Activated CD8-positive, alpha-beta T cell treated with anti-CD3 and anti-CD28 coated beads for 36 hours (primary cell): ENCODE data around the gene LAPTM4A. TPM values are rescaled to one million over a fixed set of nuclear protein-coding genes. Genes with fewer than 3 reads are reported as not detected.

Experiments
- ATAC-seq: fragments of 200-7000 bp; cut with Tn5 transposase; one replicate; pipeline ENCODE4 v1.10.0; 2021; ENCODE audit warnings: mild to moderate bottlenecking, moderate library complexity
- CTCF ChIA-PET: fragments of 350-600 bp; sonication (Branson Sonifier 250); formaldehyde crosslinking; loops from one replicate; lab custom pipeline; 2021; ENCODE audit warnings: antibody characterized with exemption; lab: Charles Lee
- POLR2A ChIA-PET: fragments of 350-600 bp; sonication (Branson Sonifier 250); formaldehyde crosslinking; loops from one replicate; lab custom pipeline; 2021; ENCODE audit warnings: antibody characterized with exemption; lab: Charles Lee
- DNase-seq: peaks from one replicate; pipeline ENCODE4 v3.0.0-alpha.2; 2020
- H3K27ac Mint-ChIP-seq: one replicate; pipeline ENCODE4 v1.8.0; 2021; ENCODE audit warnings: mild to moderate bottlenecking, mixed read lengths
- H3K27me3 Mint-ChIP-seq: one replicate; pipeline ENCODE4 v1.8.0; 2021; ENCODE audit warnings: mixed read lengths
- H3K36me3 Mint-ChIP-seq: one replicate; pipeline ENCODE4 v1.8.0; 2021; ENCODE audit warnings: low read depth, mixed read lengths
- H3K4me1 Mint-ChIP-seq: one replicate; pipeline ENCODE4 v1.8.0; 2021; ENCODE audit warnings: low read depth, mixed read lengths
- H3K4me3 Mint-ChIP-seq: one replicate; pipeline ENCODE4 v1.8.0; 2021; ENCODE audit warnings: mild to moderate bottlenecking, moderate library complexity, mixed read lengths
- H3K9me3 Mint-ChIP-seq: one replicate; pipeline ENCODE4 v1.8.0; 2021; ENCODE audit warnings: mixed read lengths
- CTCF ChIP-seq: fragments of 200-600 bp; IDR thresholded peaks from one replicate; pipeline ENCODE4 v1.8.0; 2022; ENCODE audit warnings: antibody characterized with exemption, mild to moderate bottlenecking
- intact Hi-C: fragments of 100-400 bp; cut with micrococcal nuclease; formaldehyde crosslinking; loops from one replicate; pipeline ENCODE4 v1.10.0; 2022
- total RNA-seq, 2 experiments: library from RNA; stranded (reverse); gene quantifications; one replicate each; pipeline ENCODE4 v1.2.3, GENCODE V29; 2021

LAPTM4A gene
- total RNA-seq, 2 experiments from 2014 or later, result 15.6 to 16.1 TPM

DNA sequence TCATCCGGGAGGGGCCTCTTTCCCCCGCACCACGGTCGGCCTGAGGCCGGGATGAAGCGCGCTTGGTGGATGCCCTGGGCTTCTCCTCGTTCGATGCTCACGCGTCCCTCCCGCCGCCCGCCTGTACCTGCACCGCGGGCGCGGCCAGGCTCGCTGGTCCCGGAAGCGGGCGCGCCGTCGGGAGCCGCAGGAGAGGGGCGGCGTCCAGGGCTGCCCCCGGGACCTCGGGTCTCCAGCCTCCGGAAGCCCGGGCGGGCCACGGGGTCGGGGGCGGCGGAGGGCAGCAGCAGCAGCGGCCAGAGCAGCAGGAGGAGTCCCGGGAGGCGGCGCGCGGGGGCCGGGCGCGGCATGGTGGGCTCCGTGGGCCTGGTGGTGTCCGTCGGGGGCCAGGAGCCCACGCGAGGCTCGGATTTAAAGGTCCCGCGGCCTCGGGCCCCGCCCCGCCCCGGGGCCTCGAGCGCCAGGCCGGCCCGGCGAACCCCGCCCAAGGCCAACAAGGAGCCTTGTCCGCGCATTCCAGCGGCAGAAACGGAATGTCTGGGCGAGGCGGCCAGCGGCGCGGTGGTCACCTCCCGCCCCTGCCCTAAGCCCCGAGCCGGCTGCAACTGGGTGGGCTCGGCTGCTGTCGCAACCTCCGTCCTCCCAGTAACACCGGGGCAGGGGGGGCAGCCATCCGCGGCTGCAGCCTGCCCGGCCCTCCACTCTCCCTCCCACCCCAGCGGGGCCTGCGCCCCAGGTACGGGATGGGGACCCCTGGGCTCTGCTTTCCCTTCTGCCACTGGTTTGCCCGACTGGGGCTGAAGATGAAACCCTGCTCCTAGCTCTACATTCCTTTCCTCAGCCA, 38.9 kb downstream of the LAPTM4A start, which contains the start of gene MATN3:
Gene MATN3, minus strand, starts transcription at position 387 of the 844 bp plus-strand sequence. Its CDS starts 37 bp downstream, at position 350.
- ChIA-PET POLR2A (no interaction called here), CTCF (interaction anchor here (0.7 to 4.1 kb wide), 4 partner anchors 23 to 87 kb away, joined by 3 to 38 read pairs (median 20); no protein-coding TSS in a partner anchor)
- intact Hi-C loops, result no loop called here
- peak within 1 kb of the TSS; percentile 50 for H3K4me3 Mint-ChIP-seq
- no peak within 1 kb of the TSS for H3K27ac Mint-ChIP-seq
- peaks cover 3% of the 10 kb centered on the region for H3K9me3 Mint-ChIP-seq
- ATAC-seq (peak; percentile 72), DNase-seq (peak; percentile 12)
- peaks cover 43% of the 10 kb centered on the region for H3K27me3 Mint-ChIP-seq
- no peak for TF ChIP-seq CTCF
- peaks cover 8% of the 10 kb centered on the region for H3K4me1 Mint-ChIP-seq
- no peaks in the 10 kb centered on the region for H3K36me3 Mint-ChIP-seq

DNA sequence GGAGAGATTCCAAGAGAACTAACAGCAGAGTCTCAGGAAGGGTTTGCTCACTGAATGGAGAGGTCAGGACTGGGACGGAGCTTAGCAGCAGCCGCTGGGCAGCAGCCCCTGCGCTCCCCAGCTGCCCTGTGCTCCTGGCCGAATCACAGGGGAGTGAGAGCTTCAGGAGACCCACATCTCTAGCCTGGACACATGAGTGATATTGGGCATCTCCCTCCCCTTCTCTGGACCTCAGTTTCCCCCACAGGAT, 39.5 kb downstream of the LAPTM4A start:
- ATAC-seq, result peak; percentile 20
- no peak overlapping the region for H3K27ac Mint-ChIP-seq
- CTCF ChIA-PET, result interaction anchor here (0.7 kb wide), 1 partner anchor 24 kb away, joined by 3 read pairs; no protein-coding TSS in a partner anchor

GRCh38 chr2:20011276-20012031, 40.0 kb downstream of the LAPTM4A start:
- Mint-ChIP-seq H3K4me3 (peak overlapping the region; percentile 50), H3K4me1 (peaks cover 8% of the 10 kb centered on the region), H3K9me3 (peaks cover 3% of the 10 kb centered on the region), H3K27ac (no peak overlapping the region), H3K36me3 (no peaks in the 10 kb centered on the region), H3K27me3 (peaks cover 44% of the 10 kb centered on the region)
- intact Hi-C loops, result no loop called here
- no peak for DNase-seq
- TF ChIP-seq CTCF, result no peak
- no peak for ATAC-seq
- ChIA-PET POLR2A (interaction anchor here (0.7 kb wide), 1 partner anchor 126 kb away, joined by 3 read pairs; no protein-coding TSS in a partner anchor), CTCF (interaction anchor here (0.7 to 1.0 kb wide), 2 partner anchors 23 to 95 kb away, joined by 3 read pairs; no protein-coding TSS in a partner anchor)

More for the DNA sequence above, 39.5 kb downstream of the LAPTM4A start:
- H3K4me3 Mint-ChIP-seq, result peak overlapping the region; percentile 50
- H3K27me3 Mint-ChIP-seq, result peaks cover 44% of the 10 kb centered on the region
- intact Hi-C loops, result no loop called here
- H3K36me3 Mint-ChIP-seq, result no peaks in the 10 kb centered on the region
- POLR2A ChIA-PET, result no interaction called here
- peaks cover 3% of the 10 kb centered on the region for H3K9me3 Mint-ChIP-seq
- TF ChIP-seq CTCF, result no peak
- no peak for DNase-seq
- peaks cover 8% of the 10 kb centered on the region for H3K4me1 Mint-ChIP-seq

DNA sequence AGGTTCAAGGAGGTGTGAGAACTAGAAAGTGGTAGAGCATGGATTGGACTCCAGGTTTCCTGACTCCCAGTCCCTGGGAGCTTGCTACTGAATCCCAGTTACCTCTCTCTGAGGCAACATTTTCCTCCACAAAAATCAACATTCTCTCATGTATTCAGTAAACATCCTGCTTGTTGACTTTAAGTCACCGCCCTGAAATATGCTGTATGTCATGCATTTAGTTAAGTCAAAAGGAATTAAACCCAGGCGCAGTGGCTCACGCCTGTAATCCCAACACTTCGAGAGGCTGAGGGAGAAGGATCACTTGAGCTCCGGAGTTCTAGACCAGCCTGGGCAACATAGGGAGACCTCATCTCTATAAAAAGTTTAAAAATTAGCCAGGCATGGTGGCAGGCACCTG, 42.7 kb downstream of the LAPTM4A start:
- Mint-ChIP-seq H3K27me3 (peaks cover 36% of the 10 kb centered on the region), H3K9me3 (no peaks in the 10 kb centered on the region), H3K27ac (no peak overlapping the region), H3K36me3 (no peaks in the 10 kb centered on the region), H3K4me1 (peaks cover 8% of the 10 kb centered on the region), H3K4me3 (no peak overlapping the region)
- POLR2A ChIA-PET, result no interaction called here
- intact Hi-C loops, result no loop called here
- no peak for ATAC-seq
- no peak for DNase-seq
- no peak for TF ChIP-seq CTCF
- CTCF ChIA-PET, result no interaction called here
